HepG2 (cell line): ENCODE data around the gene FAM216A. TPM values are rescaled to one million over a fixed set of nuclear protein-coding genes. Genes with fewer than 3 reads are reported as not detected.

Experiments
- ATAC-seq: fragments of 200-7000 bp; cut with Tn5 transposase; 3 replicates; pipeline ENCODE4 v1.9.1; 2020; ENCODE audit warnings: mild to moderate bottlenecking, moderate library complexity
- BruUV-seq: library from RNA; stranded (reverse); fragments of 400-500 nt; replicated peaks from 2 replicates; lab custom pipeline; 2021; lab: Mats Ljungman, UMichigan
- CTCF ChIA-PET: fragments of 300-600 bp; formaldehyde crosslinking; extraction: SDS; loops from one replicate; lab custom pipeline; 2021; ENCODE audit warnings: low total read pairs, inconsistent platforms, low intra/inter-chr PET ratio; lab: Yijun Ruan, JAX
- POLR2A ChIA-PET: fragments of 350-600 bp; sonication (Branson Sonifier 250); formaldehyde crosslinking; loops from one replicate; lab custom pipeline; 2020; ENCODE audit warnings: antibody characterized with exemption, inconsistent platforms; lab: Yijun Ruan, JAX
- DNase-seq: peaks from one replicate; pipeline ENCODE4 v3.0.0-alpha.2; 2015; ENCODE audit warnings: low spot score
- FAIRE-seq: peaks from 3 replicates; lab custom pipeline; 2011; peaks lifted over from hg19 to GRCh38; lab: Jason Lieb, UNC
- H2AFZ ChIP-seq: one replicate; pipeline ENCODE4 v1.6.1; 2011; ENCODE audit warnings: low read length, inconsistent platforms
- H3K27ac ChIP-seq: fragments of 300-600 bp; 3 replicates; pipeline ENCODE4 v1.8.0; 2011; ENCODE audit warnings: mixed run types, mild to moderate bottlenecking, mixed read lengths, low read length, inconsistent platforms; ENCODE audit not compliant: insufficient read depth; ENCODE audit errors: extremely low read length
- H3K27me3 ChIP-seq, 2 experiments: fragments of 200-600 bp in 1 of 2; 2 replicates in 1 of 2; 3 replicates in 1 of 2; pipeline versions ENCODE4 v1.6.0 to v1.8.0; 2011; ENCODE audit warnings: low read length in 2 of 2, mild to moderate bottlenecking in 2 of 2, moderate library complexity in 2 of 2, inconsistent platforms in 1 of 2; ENCODE audit not compliant: insufficient read depth in 2 of 2, control insufficient read depth in 1 of 2
- H3K36me3 ChIP-seq, 2 experiments: fragments of 200-600 bp in 1 of 2; replicated peaks in 1 of 2; 2 replicates in 1 of 2; 3 replicates in 1 of 2; pipeline versions ENCODE4 v1.5.1 to v1.8.0; 2011; ENCODE audit warnings: low read length in 2 of 2, inconsistent platforms in 1 of 2; ENCODE audit not compliant: insufficient read depth in 2 of 2, control insufficient read depth in 1 of 2
- H3K4me1 ChIP-seq: 2 replicates; pipeline ENCODE4 v1.5.1; 2012; ENCODE audit warnings: low read length, inconsistent platforms; ENCODE audit not compliant: insufficient read depth
- H3K4me2 ChIP-seq: 2 replicates; pipeline ENCODE4 v1.6.0; 2011; ENCODE audit warnings: low read depth, low read length, inconsistent platforms
- H3K4me3 ChIP-seq, 3 experiments: fragments of 200-600 bp in 1 of 3; sonication (generic), shearing (Covaris generic) in 1 of 3; replicated peaks in 1 of 3; 2 replicates each; pipeline ENCODE4 v1.5.1; 2011 to 2016; ENCODE audit warnings: low read length in 3 of 3, inconsistent platforms in 2 of 3, low read depth in 2 of 3, mild to moderate bottlenecking in 2 of 3, control low read depth in 1 of 3, mixed read lengths in 1 of 3; ENCODE audit not compliant: insufficient read depth in 1 of 3
- H3K79me2 ChIP-seq: one replicate; pipeline ENCODE4 v1.6.1; 2011; ENCODE audit warnings: low read length, inconsistent platforms; ENCODE audit not compliant: insufficient read depth
- H3K9ac ChIP-seq: 2 replicates; pipeline ENCODE4 v1.6.0; 2011; ENCODE audit warnings: mild to moderate bottlenecking, low read depth, low read length, inconsistent platforms; ENCODE audit not compliant: insufficient read depth
- H3K9me3 ChIP-seq: 2 replicates; pipeline ENCODE4 v1.5.1; 2012; ENCODE audit warnings: mild to moderate bottlenecking, low read length
- H4K20me1 ChIP-seq: 2 replicates; pipeline ENCODE4 v1.6.0; 2011; ENCODE audit warnings: inconsistent platforms, mild to moderate bottlenecking, low read length, moderate library complexity; ENCODE audit not compliant: insufficient read depth
- KLF6 ChIP-seq: IDR thresholded peaks from 2 replicates; pipeline ENCODE4 v1.8.0; 2016; ENCODE audit warnings: missing biosample characterization, missing genetic modification reagents
- NBN ChIP-seq: fragments of 450-650 bp; conservative IDR thresholded peaks from 2 replicates; pipeline ENCODE4 v1.6.1; 2017
- RFX1 ChIP-seq: fragments of 450-650 bp; IDR thresholded peaks from 2 replicates; pipeline ENCODE4 v1.6.1; 2017
- ZBTB20 ChIP-seq: sonication (generic); formaldehyde crosslinking; IDR thresholded peaks from 2 replicates; pipeline ENCODE4 v1.8.1; 2023; ENCODE audit warnings: missing genetic modification reagents, low read depth, mild to moderate bottlenecking, borderline replicate concordance
- ZNF317 ChIP-seq: sonication (generic); formaldehyde crosslinking; IDR thresholded peaks from 2 replicates; pipeline ENCODE4 v1.5.0; 2020; ENCODE audit warnings: mild to moderate bottlenecking, missing genetic modification reagents
- ZNF460 ChIP-seq: sonication (generic); formaldehyde crosslinking; IDR thresholded peaks from 2 replicates; pipeline ENCODE4 v1.5.1; 2020; ENCODE audit warnings: missing genetic modification reagents, mild to moderate bottlenecking, borderline replicate concordance
- ZNF781 ChIP-seq: sonication (generic); formaldehyde crosslinking; IDR thresholded peaks from 2 replicates; pipeline ENCODE4 v1.5.1; 2020; ENCODE audit warnings: borderline replicate concordance, mild to moderate bottlenecking, missing genetic modification reagents; ENCODE audit errors: not compliant biosample characterization
- WGBS: methylation state at CpG from one replicate; pipeline ENCODE4 v1.1.6; 2017; ENCODE audit warnings: low lambda C conversion rate; 5-methylcytosine and 5-hydroxymethylcytosine counted together
- in situ Hi-C: cut with HindIII; loops from 2 replicates; pipeline ENCODE4 v1.10.0; 2017; ENCODE audit warnings: low pct_unique_long_range_greater_than_20kb; ENCODE audit not compliant: extremely low pct_ligation_motif_present
- intact Hi-C: fragments of 100-400 bp; cut with micrococcal nuclease; formaldehyde crosslinking; loops from one replicate; pipeline ENCODE4 v1.10.0; 2022; ENCODE audit not compliant: unreplicated experiment
- polyA plus RNA-seq, 8 experiments: library from polyadenylated mRNA; depleted of rRNA in 3 of 8; stranded (reverse) in 7 of 8; unstranded in 1 of 8; fragments of >200 nt; fragmentation: Illumina TruSeq in 4 of 8; extraction: Trizol in 4 of 8; gene quantifications; 2 replicates each; pipeline versions ENCODE4 v1.2.1 to v1.2.3, GENCODE V29; 2011 to 2016; ENCODE audit warnings: low read depth in 4 of 8, missing spikeins in 1 of 8, mixed read lengths in 1 of 8; ENCODE audit not compliant: insufficient read depth in 1 of 8
- total RNA-seq, 5 experiments: library from RNA; depleted of rRNA; stranded (reverse); fragments of >200 nt; fragmentation: Illumina TruSeq; extraction: Trizol; gene quantifications; 2 replicates each; pipeline ENCODE4 v1.2.3, GENCODE V29; 2016; ENCODE audit warnings: low read depth in 1 of 5
- TF ChIP-seq, protein P1 (sequence below): IDR thresholded peaks from 2 replicates; pipeline ENCODE4 v1.6.1; 2012; ENCODE audit warnings: inconsistent platforms
- TF ChIP-seq, protein P2 (sequence below): sonication (generic); formaldehyde crosslinking; IDR thresholded peaks from 2 replicates; pipeline ENCODE4; 2020; ENCODE audit warnings: missing genetic modification reagents, mild to moderate bottlenecking, borderline replicate concordance
- TF ChIP-seq, protein P3 (sequence below): sonication (generic); formaldehyde crosslinking; IDR thresholded peaks from 2 replicates; pipeline ENCODE4 v1.4.0; 2020; ENCODE audit warnings: missing genetic modification reagents
- TF ChIP-seq, protein P4 (sequence below): sonication (generic); formaldehyde crosslinking; conservative IDR thresholded peaks from 2 replicates; pipeline ENCODE4 v1.5.0; 2020; ENCODE audit warnings: missing genetic modification reagents

The FAM216A gene
- total and polyA plus RNA-seq, 2 of the 13 experiments (the other 11 are each of a cell fraction or from before 2014, with no cell fraction given), result 20.3 to 31.2 TPM

DNA sequence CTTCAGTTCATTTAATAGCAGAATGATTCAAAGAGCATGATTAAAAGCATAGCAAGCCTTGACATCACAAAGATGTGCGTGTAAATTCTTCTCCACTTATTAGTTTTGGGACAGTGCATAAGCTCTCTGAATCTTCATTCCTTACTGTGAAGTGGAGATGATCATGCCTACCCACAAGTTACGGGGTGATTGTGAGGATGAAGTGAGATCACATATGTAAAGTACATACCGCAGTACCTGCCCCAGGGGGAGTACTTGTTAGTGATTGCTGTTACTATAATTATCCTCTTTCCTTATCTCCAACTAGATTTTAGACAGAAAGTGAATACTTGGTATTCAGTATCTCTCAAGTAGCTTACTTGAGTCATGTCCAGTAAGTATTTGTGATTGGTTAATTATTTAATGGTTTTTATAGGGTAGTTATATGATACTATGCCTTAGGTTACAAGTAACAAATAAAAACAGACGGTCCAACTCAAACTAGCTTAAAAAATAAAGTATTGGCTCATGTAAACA is 39.5 kb downstream of the FAM216A start:
- TF ChIP-seq RFX1 (no peak), ZBTB20 (CRISPR knock-in tag) (no peak), ZNF317 (no peak), ZNF781 (no peak), NBN (no peak), KLF6 (no peak), ZNF460 (CRISPR knock-in tag) (no peak)
- TF ChIP-seq, protein P1, sequence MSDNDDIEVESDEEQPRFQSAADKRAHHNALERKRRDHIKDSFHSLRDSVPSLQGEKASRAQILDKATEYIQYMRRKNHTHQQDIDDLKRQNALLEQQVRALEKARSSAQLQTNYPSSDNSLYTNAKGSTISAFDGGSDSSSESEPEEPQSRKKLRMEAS, result no peak
- TF ChIP-seq, protein P2, sequence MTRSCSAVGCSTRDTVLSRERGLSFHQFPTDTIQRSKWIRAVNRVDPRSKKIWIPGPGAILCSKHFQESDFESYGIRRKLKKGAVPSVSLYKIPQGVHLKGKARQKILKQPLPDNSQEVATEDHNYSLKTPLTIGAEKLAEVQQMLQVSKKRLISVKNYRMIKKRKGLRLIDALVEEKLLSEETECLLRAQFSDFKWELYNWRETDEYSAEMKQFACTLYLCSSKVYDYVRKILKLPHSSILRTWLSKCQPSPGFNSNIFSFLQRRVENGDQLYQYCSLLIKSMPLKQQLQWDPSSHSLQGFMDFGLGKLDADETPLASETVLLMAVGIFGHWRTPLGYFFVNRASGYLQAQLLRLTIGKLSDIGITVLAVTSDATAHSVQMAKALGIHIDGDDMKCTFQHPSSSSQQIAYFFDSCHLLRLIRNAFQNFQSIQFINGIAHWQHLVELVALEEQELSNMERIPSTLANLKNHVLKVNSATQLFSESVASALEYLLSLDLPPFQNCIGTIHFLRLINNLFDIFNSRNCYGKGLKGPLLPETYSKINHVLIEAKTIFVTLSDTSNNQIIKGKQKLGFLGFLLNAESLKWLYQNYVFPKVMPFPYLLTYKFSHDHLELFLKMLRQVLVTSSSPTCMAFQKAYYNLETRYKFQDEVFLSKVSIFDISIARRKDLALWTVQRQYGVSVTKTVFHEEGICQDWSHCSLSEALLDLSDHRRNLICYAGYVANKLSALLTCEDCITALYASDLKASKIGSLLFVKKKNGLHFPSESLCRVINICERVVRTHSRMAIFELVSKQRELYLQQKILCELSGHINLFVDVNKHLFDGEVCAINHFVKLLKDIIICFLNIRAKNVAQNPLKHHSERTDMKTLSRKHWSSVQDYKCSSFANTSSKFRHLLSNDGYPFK, result no peak
- TF ChIP-seq, protein P3, sequence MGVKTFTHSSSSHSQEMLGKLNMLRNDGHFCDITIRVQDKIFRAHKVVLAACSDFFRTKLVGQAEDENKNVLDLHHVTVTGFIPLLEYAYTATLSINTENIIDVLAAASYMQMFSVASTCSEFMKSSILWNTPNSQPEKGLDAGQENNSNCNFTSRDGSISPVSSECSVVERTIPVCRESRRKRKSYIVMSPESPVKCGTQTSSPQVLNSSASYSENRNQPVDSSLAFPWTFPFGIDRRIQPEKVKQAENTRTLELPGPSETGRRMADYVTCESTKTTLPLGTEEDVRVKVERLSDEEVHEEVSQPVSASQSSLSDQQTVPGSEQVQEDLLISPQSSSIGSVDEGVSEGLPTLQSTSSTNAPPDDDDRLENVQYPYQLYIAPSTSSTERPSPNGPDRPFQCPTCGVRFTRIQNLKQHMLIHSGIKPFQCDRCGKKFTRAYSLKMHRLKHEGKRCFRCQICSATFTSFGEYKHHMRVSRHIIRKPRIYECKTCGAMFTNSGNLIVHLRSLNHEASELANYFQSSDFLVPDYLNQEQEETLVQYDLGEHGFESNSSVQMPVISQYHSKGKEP (CRISPR knock-in tag), result no peak
- TF ChIP-seq, protein P4, sequence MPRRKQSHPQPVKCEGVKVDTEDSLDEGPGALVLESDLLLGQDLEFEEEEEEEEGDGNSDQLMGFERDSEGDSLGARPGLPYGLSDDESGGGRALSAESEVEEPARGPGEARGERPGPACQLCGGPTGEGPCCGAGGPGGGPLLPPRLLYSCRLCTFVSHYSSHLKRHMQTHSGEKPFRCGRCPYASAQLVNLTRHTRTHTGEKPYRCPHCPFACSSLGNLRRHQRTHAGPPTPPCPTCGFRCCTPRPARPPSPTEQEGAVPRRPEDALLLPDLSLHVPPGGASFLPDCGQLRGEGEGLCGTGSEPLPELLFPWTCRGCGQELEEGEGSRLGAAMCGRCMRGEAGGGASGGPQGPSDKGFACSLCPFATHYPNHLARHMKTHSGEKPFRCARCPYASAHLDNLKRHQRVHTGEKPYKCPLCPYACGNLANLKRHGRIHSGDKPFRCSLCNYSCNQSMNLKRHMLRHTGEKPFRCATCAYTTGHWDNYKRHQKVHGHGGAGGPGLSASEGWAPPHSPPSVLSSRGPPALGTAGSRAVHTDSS (CRISPR knock-in tag), result no peak
- Histone ChIP-seq H3K4me3 (no peak overlapping the region), H3K27ac (no peak overlapping the region), H4K20me1 (no peaks in the 10 kb centered on the region), H2AFZ (no peak overlapping the region), H3K4me2 (no peak overlapping the region), H3K79me2 (no peaks in the 10 kb centered on the region), H3K36me3 (no peaks in the 10 kb centered on the region), H3K9ac (no peak overlapping the region), H3K4me1 (no peaks in the 10 kb centered on the region), H3K9me3 (no peaks in the 10 kb centered on the region), H3K27me3 (no peaks in the 10 kb centered on the region)
- WGBS, result 86% methylated on average over 4 of the region's 4 CpGs
- in situ Hi-C loops, result no loop called here
- FAIRE-seq, result no peak
- POLR2A ChIA-PET, result no interaction called here
- intact Hi-C loops, result no loop called here
- DNase-seq, result no peak
- no peak for ATAC-seq
- CTCF ChIA-PET, result no interaction called here
- no TSS peak for BruUV-seq
